Activated CD4-positive, alpha-beta T cell treated with anti-CD3 and anti-CD28 coated beads, Interleukin-2, amount 50 U/mL, for 48 hours (primary cell): Measurements from ENCODE around the gene SLC12A6.

ENCODE experiments used
- DNase-seq, 2 experiments: peaks; one replicate each; pipeline ENCODE4 v3.0.0-alpha.2; 2020

SLC12A6 gene

DNA sequence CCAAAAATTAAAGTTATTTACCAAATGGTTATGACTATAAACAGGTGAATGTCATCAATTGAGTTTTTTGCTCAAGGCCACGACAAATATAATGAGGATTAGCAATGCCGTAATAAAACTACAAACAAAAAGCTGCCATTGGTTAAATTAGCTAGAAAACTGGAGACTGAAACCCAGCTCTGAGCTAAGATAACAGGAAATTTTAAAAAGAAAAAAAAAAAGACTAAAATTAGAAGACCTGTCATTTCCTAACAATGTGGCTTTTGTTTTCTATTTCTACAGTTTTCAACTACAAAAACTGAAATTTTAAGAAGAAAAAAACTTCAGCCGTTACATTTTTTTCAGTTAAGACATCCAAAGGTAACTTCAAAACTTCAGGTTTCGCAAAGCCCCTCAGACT lies 9.7 kb downstream of the SLC12A6 start:
- no peak for DNase-seq

DNA sequence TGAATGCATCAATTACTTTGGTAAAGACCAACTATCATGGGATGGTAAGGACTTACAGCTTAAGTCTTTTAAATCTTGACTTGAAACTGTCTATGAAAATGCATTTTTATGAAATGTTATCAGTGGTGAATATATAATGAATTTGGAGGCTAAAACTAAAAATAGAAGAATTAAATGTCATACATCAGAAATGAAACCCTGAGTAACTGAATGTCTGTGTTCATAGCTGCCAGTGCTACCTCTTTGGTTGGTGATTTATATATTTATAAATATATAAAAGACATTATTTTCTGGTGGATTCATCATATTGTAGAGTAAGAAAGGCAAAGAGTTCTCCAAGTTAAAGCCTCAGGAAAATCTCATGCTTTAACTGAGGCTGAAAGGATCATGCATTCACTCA lies 12.2 kb downstream of the SLC12A6 start:
- DNase-seq, result no peak

GRCh38 chr15:34324933-34325332 lies 12.6 kb downstream of the SLC12A6 start:
- no peak for DNase-seq

DNA sequence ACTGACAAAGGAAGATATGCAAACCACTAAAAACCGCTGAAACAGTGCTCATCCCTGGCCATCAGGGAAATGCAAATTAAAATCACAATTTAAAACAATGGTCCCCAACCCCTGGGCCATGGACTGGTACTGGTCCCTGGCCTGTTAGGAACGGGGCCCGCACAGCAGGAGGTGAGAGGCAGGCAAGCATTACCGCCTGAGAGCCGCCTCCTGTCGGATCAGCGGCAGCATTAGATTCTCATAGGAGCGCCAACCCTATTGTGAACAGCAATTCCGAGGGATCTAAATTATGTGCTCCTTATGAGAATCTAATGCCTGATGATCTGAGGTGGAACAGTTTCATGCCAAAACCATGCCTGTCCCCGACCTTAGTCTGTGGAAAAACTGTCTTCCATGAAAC lies 14.4 kb downstream of the SLC12A6 start:
- no peak for DNase-seq

- no peak for DNase-seq
Measured at GRCh38 chr15:34318277-34319079, 19.1 kb downstream of the SLC12A6 start.

DNA sequence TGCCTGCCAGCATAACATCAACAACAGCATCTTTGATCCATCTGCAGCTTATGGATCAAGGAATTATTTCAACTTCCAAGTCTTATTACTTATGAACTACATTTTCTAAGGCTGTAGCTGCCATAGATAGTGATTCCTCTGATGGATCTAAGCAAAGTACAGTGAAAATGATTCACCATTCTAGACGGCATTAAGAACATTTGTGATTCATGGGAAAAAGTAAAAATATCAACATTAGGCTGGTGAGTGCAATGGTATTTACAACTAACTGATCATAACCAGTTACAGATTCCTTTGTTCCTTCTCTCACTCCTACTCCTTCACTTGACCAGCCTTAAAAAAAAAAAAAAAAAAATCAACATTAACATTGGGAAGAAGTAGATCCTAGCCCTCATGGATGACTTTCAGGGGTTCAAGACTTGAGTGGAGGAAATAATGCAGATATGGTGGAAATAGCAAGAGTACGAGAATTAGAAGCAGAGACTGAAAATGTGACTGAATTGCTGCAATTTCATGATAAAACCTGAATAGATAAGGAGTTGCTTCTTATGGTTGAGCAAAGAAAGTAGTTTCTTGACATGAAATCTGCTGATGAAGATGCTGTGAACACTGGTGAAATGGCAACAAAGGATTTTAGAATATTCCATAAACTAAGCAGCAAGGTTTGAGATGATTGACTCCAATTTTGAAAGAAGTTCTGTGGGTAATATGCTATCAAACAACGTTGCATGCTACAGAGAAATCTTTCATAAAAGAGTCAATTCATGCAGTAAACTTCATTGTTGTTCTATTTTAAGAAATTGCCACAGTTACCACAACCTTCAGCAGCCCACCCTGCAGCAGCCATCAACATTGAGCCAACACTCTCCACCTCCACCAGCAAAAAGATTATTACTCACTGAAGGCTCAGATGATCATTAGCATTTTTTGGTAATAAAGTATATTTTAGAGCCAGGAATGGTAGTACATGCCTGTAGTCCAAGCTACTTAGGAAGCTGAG lies 22.8 kb downstream of the SLC12A6 start:
- no peak for DNase-seq

DNA sequence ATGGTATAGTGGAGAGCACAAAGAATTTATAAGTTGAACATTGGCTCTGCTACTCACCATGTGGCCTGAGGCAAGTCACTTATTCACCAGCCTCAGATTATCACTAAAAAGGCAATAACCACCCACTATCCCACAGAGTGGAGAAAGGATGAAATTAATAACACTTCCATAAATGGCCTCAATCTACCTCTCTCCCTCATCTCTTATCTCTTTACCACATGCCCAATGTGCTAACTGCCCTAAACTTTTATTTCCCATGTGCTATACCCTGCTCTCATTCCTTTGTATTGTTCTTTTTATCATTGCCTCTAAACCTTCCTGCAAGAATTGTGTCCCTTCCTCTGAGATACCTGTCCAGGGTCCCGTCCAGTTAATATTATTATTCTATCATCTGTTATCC lies 26.0 kb downstream of the SLC12A6 start:
- DNase-seq, result no peak

DNA sequence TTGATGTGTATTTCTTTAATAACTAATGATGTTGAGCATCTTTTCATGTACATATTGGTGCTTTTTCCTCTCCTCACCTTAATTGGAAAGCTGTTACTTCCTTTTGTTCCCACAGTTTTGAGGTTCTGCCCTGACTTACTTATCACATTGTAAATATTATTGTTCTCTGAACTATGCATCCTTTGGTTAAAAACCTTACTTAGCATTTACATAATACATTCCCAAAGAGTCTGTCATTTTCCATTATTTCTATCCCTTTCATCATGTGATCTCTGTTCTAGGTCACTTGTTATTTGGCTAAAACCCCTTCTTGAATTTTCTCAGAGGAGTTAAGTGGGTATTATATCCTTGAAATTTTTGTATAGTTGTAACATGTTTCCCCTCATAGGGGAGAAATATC lies 33.0 kb downstream of the SLC12A6 start:
- no peak for DNase-seq

DNA sequence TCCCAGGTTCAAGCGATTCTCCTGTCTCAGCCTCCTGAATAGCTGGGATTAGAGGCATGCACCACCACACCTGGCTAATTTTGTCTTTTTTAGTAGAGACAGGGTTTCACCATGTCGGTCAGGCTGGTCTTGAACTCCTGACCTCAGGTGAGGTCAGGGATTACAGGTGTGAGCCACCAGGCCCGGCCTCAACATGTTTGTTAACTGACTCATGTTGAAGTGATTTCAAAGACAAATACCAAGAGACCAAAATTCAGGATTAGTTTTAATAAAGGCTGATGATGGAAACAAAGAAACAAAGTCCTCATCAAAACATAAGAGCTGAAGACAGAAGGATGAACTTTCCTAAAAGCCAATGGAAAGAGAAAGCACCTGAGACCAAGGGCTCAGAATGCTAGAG lies 36.5 kb downstream of the SLC12A6 start:
- no peak for DNase-seq

GRCh38 chr15:34297059-34297458 lies 40.5 kb downstream of the SLC12A6 start:
- no peak for DNase-seq

DNA sequence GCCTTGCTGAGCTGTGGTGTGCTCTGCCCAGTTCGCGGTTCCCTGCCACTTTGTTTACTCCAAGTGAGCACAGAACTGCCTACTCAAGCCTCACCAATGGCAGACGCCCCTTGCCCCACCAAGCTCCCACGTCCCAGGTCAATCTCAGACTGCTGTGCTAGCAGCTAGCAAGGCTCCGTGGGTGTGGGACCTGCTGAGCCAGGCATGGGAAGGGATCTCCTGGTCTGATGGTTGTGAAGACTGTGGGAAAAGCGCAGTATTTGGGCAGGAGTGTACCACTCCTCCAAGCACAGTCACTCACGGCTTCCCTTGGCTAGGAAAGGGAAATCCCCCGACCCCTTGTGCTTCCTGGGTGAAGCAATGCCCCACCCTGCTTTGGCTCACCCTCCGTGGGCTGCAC lies 45.0 kb downstream of the SLC12A6 start:
- no peak for DNase-seq

GRCh38 chr15:34284937-34285336 lies 52.6 kb downstream of the SLC12A6 start:
- no peak for DNase-seq

DNA sequence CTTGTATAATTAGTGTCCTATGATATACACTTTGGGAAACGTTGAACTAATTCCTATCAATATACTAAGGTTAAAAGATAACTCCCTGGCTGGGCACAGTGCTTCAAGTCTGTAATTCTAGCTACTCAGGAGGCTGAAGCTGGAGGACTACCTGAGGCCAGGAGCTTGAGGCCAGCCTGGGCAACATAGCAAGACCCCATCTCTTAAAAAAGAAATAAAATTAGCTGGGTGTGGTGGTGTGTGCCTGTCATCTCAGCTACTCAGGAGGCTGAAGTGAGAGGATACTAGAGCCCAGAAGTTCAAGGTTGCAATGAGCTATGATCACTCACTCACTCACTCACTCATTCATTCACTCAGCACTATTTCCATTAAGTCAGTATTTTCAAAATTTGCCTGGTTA lies 55.2 kb downstream of the SLC12A6 start:
- DNase-seq, result no peak

DNA sequence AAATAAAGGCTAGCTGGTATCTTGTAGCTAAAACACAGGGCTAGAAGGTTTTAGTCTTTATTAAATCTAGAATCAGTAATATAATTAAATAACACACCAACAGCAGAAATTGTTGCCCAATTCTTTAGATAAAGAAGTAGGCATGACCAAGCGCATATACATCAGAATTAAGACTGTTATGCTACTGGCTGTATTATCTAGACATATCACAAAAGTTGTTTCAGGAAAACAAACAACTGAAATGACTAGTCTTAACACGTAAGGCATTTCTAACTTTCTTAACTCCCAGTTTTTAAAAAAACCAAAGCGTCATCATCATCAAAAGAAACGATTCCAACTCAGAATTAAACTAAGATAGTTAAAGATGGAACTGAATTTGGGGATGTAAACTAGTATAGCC lies 57.4 kb downstream of the SLC12A6 start:
- DNase-seq, result no peak

- no peak for DNase-seq
Measured at GRCh38 chr15:34279368-34279767, 58.2 kb downstream of the SLC12A6 start.

- DNase-seq, result no peak
Measured at GRCh38 chr15:34275721-34276120, 61.9 kb downstream of the SLC12A6 start.

DNA sequence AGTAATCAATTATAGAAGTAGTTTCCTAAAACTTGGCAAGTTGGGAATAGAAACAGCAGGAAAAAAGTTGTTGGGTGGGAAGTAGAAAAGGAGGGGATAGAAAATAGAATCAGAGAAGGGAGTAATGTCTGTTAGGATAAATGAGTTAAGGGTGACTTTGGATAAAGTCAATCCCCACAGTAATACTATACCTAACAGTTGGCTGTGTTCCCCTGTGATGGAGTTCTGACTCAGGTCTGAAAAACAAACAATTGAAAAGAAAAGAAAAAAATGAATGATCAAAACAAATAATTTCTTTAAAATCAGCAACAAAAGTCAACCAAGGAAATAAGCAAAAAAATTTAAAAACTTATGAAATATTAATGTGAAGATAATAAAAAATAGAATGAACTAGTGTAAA lies 62.4 kb downstream of the SLC12A6 start:
- DNase-seq, result no peak

- DNase-seq, result no peak
Measured at GRCh38 chr15:34271493-34271892, 66.1 kb downstream of the SLC12A6 start.

DNA sequence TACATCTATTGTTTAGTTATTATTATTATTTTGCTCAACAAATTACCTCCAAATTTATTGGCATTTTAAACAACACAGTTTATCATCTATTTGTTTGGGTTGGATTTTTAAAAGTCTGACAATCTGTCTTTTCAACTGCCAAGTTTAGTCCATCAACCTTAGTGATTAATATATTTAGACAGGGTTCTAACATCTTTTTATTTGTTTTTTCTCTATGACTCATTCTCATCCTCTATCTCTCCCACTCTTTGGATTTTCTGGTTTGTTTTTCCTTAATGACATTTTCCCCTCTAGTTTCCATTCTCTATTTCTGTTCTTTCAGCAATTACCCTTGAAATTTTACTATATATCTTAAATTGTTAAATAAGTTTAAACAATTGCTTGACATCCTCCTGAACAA lies 70.8 kb downstream of the SLC12A6 start:
- DNase-seq, result no peak

DNA sequence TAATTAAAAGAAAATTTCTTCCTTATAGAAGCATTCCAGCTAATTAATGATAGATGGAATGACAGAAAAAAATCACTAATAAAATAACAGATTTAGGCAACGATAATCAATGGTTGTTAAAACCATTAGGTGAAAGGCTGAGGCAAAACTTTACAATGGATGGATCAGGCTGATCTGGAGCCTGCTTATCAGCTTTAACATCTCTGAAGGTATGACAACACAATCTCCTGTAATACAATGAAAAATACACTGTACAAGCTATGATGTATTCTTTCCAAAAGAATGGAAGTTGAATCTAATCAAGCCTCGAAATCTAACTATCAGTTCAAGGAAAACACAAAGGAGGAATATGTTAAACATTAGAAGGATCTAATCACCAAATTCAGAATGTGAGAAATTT lies 73.5 kb downstream of the SLC12A6 start:
- DNase-seq, result no peak

DNA sequence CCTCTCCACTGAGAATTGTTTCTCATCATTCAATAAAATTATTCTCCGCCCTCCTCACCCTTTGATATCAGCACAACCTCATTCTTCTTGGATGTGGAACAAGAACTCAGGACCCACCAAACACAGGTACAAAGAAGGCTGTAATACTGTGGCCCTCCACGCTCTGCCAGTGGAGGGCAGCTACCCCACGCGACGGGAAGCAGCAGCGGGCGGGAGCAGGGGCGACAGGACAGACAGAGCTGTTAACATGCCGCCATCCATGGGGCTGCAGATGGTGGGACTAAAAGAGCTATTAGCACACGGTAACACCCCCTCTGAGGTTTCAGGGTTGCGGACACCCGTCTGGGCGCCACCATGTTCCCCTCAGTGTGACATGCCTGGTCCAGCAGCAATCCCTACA lies 75.2 kb downstream of the SLC12A6 start:
- no peak for DNase-seq

DNA sequence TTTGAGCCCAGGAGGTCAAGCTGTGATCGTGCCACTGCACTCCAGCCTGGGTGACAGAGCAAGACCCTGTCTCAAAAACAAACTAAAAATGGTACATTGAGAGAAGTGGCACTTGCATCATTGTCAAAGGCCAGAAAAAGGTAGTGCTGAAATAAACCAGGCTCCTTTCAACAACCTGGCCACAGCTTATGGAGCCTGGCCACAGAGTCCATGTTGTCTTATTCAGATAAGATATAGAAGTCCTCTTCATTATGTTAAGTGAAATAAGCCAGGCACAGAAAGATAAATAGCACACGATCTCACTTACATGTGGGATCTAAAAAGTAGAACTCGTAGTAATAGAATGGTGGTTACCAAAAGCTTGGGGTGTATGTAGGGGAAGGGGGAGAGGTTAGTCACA lies 78.0 kb downstream of the SLC12A6 start:
- no peak for DNase-seq

- DNase-seq, result no peak
Measured at GRCh38 chr15:34258151-34258550, 79.4 kb downstream of the SLC12A6 start.

GRCh38 chr15:34252545-34252944 lies 85.0 kb downstream of the SLC12A6 start:
- DNase-seq, result no peak
